Measurements from ENCODE around the gene PRR5L.

The PRR5L gene

DNA sequence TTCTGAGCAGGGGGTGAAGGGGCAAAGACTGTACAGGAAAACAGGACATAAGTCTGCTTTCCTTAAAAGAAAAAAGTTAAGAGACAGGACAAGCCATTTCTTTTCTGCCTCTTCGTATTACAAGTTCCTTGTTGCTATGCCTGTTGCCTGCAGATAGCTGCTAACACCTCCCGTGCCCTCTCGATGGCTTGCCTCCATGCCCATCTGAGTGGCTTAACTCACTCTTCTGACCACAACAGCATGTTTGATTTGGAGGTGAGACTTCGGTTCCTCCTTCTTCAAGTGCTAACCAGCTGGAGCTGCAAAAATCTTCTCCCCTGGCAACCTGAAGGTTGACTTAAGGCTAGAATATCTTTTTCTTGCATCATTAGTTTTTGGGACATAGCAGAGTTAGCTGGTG is 103.1 kb downstream of the PRR5L start:
- FAIRE-seq (no peak), DNase-seq (ENCODE audit: low spot score) (no peak)

DNA sequence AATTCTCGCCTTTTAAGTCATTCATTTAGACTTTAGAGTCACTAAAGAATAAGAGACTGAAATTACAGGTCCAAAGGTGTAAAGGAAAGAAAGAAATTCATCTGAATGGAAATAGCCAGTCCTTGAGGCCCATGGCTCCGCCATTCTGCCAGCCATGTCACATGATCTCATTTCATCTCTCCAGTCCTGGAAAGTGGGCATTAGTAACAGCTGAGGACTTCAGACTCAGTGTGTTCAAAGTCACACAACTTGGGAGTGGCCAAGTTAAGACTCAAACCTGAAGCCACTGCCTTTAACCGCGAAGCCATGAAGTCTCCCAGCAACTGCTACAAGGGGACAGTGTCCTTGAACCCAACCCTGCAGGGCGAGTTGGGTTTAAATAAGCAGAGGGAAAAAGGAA is 103.7 kb downstream of the PRR5L start:
- FAIRE-seq (no peak), DNase-seq (ENCODE audit: low spot score) (no peak)

DNA sequence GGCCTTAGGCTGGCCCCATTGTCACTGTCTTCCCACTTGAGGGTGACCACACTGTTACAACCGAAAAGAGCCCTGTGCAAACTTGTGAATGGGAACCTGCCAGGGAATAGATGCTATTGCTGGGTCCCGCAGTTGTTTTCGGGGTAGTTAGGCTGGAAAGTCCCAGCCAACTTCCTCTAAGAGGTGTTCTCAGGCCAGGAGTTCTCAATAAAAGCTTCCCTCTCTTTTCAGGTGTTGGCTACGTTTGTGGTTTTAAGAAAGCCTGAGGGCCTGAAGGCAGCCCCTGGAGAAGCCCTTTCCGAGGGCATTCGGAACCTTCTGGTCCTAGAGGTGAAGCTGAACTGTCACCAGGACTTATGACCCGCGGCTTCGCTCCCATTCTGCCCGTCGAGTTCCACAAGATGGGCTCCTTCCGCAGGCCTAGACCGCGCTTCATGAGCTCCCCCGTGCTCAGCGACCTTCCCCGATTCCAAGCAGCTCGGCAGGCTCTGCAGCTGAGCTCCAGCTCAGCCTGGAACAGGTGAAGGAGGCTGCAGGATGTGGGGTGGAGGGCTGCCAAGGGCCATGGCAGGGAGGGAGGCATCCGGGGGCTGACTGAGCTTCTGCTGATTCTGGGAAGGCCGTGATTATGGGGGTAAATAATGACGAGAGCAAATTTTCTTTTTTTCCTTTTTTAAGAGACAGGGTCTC is 104.8 kb downstream of the PRR5L start:
- FAIRE-seq: no peak
- no peak for DNase-seq (ENCODE audit: low spot score)

DNA sequence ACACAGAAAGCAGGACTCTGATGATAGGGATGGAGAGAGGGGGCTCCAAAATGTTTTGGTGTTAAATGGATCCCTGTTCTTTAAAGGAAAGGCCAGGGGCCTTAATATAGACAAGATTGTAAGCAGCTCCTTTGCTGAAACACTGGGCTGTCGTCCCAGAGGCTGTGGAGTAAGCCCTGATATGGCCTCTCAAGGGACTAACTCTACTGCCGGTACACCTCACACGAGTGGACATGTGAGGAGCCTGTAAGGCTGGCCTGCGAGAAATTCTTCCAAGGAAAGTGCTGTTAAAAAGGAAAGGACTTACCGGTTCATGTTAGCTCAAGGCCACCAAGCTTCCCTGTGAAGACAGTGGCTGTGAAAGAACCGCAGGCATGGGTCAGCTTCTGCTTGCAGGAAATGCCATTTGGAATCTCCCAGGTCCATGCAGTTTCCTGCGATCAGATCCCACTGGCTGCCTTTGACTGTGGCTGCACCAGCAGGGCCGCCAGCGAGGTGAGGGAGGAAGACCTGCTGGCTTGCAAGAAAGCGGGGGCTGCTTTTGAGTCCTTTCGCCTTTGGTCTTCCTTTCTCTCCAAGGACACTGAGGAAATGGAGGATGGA is 106.6 kb downstream of the PRR5L start:
- DNase-seq (ENCODE audit: low spot score) (no peak), FAIRE-seq (no peak)

DNA sequence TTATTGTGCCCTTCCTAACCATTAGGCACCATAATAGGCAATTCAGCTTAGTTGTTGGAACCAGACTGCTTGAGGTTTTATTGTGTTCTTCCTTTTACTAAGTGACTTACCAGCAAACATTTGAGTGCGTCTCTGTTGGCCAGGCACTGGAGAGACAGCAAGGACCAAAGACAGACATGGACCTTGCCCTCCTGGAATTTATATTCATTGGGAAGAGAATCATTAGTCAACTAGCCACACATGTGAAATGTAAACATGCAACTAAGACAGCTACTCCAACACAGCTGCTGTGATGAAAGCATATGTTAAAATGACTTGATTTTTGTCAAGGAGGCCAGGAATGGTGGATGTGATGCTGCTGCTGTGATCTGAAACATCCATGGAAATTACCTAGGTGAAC is 107.6 kb downstream of the PRR5L start:
- no peak for DNase-seq (ENCODE audit: low spot score)

DNA sequence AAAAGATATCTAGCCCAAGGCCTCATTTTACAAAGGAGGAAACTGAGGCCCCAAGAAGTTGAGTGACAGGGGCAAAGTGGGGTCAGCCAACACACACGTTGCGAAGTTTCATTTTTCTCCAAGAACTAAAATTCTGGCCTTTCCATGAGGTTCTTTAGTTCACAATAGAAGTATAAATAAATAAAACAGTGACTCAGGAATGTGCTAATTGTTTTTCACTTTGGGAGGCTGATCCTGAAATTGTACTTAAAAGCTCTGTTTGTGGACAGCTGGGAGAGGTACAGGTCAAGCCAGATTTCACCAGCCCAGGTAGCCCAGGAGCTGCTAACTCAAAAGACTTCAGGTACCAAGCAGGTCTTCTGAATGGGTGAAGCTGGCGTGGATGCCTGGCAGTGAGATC is 108.7 kb downstream of the PRR5L start:
- FAIRE-seq: no peak

More for the DNA sequence above, 107.6 kb downstream of the PRR5L start:
- FAIRE-seq: no peak

DNA sequence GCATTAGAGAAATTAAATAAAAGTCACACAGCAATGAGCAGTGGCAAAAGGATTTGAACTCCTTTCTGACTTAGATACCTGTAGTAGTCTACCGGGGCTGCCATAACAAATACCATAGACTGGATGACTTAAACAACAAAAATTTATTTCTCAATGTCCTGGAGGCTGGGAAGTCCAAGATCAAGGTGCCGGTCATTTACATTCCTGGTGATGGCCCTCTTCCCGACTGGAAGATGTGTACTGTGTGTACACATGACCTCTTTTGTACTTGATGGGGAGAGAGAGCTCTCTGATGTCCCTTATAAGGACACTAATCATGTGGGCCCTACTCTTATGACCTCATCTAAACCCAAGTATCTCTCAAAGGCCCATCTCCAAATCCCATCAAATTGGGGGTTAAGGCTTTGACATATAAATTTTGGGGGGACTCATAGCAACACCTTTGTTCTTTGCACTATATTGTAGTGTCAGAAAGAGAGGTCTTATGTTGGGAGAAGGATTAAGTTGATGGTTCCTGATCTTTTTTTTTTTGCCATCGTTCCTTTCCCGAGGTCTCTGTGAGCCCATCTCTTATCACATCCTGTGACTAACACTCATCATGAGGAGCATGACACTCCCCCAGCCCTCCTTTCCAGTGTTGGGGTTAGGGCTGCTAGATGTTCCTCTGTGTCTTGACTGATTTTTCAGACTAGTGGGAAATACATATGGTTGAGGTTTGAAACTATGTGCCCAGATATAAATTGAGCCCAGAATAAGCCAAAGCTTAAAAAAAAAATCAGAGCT is 109.7 kb downstream of the PRR5L start:
- no peak for FAIRE-seq
- no peak for DNase-seq (ENCODE audit: low spot score)

More for the DNA sequence above, 108.7 kb downstream of the PRR5L start:
- DNase-seq (ENCODE audit: low spot score): no peak

DNA sequence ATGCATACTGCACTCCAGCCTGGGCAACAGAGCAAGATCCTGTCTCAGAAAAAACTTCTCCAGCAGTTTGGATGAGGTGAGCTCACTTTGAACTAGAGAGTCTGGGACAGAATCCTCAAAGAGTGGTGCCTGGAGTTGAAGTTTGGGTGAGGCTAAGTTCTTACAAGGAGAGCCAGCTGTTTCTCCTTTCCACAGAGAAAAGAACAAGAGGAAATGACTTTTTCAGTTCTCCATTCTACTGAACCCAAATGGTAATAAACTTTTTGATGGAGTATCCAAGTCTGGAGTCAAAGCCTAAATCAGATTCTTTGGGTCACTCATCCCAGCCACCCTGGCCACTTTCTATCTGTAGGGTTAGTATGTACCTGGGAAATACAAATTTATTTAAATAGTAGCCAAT is 111.3 kb downstream of the PRR5L start:
- DNase-seq (ENCODE audit: low spot score) (no peak), FAIRE-seq (no peak)

DNA sequence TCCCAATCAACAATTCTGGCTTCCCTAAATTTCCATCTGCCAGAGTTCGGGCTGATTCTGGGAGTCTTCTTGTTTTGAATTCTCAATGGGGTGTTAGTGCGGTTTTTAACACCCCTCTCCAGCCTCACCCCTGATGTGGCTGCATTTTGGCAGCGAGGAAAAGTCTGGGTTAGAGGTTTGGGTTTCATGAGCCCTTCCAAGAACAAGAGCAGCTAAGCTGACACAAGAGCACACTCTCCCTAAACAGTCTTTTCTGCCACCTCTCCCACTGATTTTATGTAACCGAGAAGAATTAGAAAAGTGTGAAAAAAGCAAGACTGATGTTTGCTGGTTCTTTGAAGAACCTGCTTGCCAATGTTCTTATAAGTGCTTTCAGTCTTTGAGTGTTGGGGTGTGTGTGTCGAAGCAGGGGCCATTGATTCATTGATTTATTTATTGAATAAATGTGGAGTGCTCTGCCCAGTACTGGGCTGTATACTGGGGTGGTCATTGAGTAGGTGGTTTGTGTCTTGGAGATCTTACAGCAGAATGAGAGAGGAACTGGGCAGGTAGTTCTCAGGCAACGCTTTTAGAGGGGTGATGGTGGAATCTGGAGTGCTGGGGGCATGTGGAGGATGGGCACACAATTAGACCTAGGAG is 112.5 kb downstream of the PRR5L start:
- FAIRE-seq (no peak), DNase-seq (ENCODE audit: low spot score) (no peak)

DNA sequence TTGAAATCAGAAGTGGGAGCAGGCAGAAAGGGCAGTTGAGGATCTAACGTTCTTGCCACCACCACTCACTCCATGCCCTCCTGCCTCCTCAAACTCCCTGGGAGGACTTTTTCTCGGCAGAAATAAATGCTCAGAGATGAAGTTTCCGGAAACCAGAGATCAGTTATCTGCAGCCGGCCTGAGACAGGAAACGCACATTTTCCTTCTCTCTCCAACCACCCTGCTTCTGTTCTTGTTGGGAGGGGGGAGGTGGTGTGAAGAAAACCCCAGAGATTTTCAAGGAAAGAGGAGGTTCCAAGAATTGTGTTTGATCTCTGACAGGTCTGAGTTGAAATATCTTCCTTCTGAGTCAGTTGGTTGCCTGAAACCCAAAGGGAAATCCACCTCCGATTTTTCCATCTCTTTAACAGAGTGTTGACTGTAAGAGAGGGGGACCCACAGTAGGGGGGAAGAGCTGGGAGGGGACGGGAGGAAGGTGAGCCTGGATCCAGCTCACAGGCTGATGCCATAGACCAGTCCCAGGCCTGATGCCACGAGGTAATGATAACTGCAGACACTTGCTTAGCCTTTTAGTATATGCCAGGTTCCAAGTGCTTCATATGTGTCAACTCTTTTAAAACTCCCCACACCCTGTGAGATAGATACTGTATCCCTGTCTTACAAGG is 113.2 kb downstream of the PRR5L start:
- DNase-seq (ENCODE audit: low spot score) (no peak), FAIRE-seq (no peak)

DNA sequence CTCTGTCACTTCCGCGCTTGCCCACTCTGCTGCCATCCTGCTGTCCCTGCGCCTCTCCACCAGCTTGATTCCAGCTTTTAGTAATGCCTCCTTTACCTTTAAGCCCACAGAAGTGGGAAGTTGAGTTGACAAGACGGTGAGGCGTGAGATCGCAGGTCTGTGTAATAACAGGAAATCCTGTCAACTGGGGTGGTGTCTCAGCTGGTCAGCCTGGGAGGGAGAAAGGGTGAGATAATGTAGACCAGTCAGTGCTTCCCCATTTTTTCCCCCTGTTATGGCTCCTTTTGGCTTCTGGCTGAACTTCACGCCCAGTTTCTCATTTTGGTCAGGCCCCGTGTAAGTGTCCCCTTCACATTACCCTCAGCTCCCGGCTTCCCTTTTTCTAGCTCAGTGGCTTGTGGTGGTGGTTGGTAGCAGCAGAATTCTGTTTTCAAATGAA is 115.1 kb downstream of the PRR5L start:
- no peak for DNase-seq (ENCODE audit: low spot score)
- no peak for FAIRE-seq

DNA sequence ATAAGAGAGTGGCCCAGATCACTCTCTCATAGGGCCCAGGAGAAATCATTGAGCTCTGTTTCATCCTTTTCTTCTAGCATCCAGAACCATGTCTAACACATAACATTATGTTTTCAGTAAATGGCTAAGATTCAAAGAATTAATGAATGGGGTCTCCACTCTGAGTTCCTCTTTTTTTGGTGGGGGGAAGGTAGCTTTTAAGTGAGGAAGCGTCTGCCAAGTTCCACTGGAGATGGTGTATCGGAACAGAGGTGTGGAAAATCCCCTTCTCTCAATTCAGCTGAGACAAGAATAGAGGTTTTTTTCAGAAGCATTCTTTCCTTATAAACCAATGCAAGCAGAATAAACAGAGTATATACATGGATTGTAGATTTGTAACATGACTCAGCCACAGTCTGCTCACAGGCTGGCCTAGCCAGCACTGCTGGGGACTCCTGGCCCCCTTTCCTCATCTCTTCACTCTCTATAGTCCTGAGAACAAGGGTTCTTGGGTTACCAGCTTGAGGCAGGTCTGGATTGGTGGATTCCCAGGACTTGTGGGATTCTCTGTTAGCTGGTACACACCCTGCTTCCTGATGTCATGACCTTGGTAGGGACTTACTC is 116.8 kb downstream of the PRR5L start:
- no peak for DNase-seq (ENCODE audit: low spot score)
- FAIRE-seq: no peak

DNA sequence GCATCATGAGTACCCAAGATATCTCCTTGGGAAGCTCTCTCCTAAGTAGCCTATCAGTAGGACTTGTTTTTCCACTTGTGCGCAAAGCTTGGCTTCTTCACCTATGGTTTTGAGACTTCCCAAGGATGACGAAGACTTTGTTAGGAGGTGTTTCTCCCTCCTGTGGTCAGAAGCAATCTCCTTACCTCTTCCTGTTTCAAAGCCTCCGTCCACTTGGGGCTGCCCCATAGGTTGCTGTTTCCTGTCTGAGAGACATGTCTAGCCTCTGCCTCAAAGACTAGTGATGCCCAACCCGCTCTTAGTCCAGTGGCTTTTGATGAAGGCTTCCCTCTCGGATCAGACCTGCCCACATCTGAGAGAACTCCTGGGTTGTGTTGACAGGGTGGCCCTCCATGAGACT is 121.1 kb downstream of the PRR5L start:
- DNase-seq (ENCODE audit: low spot score) (no peak), FAIRE-seq (no peak)

DNA sequence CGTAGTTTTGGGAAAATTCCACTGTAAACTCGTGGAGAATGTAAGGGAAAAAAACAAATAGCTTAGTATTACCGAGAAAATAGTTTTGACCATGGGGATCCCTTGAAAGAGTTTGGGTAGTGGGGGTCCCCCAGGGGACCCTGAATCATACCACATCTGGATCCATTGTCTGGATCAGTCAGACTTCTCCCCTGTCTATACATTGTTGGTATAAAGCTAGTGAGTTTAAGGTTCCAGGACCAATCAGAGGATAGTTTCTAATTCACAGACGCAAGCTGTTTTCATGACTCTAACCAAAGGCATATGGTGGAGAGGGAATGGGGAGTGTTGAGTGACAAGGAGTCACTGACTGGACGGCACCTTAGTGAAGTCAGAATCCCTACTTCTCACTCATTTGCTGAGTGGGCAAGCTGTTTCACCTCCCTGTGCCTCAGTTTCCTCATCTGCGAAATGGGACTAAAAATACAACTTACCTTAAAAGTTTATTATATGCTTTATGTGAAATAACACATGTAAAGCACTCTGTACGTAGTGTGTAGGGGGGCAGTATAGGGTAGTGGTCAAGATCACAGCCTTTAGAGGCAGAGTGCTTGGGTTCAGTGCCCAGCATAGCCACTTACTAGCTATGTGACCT is 123.8 kb downstream of the PRR5L start:
- FAIRE-seq: no peak
- DNase-seq (ENCODE audit: low spot score): no peak

DNA sequence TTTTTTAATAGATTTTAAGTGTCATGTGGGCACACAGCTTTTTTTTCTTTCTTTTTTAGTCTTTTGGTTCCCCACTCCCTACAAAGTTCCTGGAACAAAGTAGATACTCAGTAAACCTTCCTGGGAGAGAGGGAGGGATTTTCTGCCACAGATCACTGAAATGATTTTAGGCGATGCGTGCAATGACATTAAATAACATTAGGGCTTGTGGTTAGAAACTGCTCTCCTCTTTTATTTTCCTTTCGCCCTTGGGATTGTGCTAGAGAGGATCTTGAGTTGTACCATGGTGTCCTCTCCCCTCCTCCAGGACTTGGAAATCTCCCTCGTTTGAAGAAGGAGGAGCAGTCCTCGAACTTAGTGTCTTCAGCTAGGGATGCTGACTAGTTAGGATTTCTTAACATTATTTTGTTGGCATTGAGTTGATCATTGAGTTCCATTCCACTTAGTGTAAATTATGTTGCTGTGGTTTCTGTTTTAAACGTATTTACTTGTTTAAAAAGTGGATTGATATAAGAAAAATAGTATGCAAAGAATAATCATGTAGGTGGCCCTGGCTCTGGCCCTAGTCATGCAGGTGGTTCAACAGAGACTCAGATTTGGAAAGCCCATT is 125.6 kb downstream of the PRR5L start:
- no peak for FAIRE-seq
- no peak for DNase-seq (ENCODE audit: low spot score)

DNA sequence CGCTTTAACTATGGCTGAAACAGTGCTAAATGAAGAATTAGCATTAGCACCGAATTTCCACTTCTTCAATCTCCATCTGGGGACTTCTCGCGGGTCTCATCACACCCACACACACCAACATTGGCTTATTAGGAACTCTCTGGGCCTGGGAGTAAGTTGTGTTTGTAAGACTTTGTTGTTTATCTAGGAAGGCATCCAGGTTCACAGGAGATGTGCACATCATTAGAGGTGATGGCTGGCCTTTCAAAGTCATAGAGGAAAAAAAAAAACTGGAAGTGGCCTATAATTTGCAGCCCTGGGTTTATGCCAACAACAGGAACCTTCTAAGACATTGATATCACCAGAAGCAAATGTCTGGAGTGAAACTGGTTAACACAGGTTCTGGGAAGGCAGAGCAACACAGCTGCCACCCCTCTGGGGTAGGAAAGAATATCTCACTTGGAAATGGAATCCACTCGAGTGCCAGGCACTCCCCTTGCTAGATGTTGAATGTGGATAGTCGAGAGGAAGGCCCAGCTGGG is 129.5 kb downstream of the PRR5L start:
- no peak for DNase-seq (ENCODE audit: low spot score)
- no peak for FAIRE-seq

DNA sequence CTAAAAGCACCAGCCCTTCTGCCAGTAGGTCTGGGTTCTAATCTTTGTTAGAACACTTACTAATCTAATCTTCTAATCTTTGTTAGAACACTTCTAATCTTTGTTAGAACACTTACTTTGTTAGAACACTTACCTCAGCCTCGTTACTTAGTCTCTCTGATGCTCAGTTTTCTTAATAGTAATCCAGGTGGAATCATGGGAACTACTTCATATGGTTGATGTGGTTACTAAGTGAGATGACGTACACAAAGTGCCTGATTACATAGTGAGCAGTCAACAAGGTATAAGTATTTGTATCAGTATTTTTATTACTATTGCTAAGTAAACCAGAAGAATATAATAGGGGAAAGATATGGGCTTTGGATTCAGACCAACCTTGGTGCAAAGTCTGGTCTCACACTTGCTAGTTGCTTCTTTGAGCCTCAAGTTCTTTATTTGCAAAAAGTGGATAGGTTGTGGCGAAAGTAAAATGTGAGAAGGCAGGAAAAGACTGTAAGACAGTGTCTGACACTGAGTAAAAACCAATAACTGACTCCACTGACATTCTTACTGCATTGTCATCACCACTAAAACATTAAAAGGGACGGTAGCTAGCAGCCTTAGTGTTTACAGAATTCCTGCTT is 130.2 kb downstream of the PRR5L start:
- DNase-seq (ENCODE audit: low spot score): no peak
- no peak for FAIRE-seq

DNA sequence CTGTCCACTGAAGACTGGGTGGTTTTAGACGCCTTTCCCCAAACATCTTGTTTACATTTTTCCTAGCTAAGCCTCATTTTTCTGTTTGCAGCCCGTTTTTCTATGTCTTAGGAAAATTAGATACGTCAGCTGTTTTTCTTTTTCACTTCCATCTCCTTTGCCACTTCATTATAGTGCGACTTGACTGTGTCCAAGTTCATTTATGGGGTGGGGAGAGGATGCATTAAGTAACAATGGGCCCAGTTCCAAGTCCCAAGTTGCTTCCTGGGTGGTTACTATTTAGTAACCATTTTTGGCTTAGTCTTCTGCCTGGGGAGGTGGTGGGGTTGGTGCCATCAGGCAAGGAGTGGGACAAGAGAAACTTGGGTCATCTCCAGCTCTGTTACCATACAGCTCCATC is 131.0 kb downstream of the PRR5L start:
- no peak for FAIRE-seq
- no peak for DNase-seq (ENCODE audit: low spot score)

DNA sequence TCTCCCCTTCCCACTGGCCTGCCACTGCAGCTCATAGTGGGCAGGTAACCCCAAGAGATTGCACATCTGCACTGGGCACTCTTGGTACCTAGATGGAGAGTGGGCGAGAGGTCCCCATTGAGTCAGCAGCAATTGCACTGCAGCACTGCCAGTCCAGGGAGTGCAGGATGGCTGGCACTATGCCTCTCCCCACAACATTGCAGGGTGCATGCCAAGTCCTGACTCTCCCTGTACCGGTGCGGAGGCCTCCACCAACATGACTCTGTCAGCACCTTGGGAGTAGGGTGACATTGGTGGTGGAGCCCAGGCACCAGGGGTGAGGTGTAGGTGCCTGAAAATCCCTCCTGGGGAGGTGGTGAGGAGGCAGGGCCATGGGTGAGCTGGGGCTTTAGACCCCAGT is 131.8 kb downstream of the PRR5L start:
- DNase-seq (ENCODE audit: low spot score) (no peak), FAIRE-seq (no peak)
